AG04449 (cell line): ENCODE results near the gene NRM.

Experiments used
- CTCF ChIA-PET: fragments of 350-600 bp; formaldehyde crosslinking; extraction: SDS; loops from one replicate; lab custom pipeline; 2021; ENCODE audit warnings: antibody characterized with exemption; lab: Yijun Ruan, JAX
- POLR2A ChIA-PET: fragments of 400-600, 350-600 bp; formaldehyde crosslinking; extraction: SDS; loops from one replicate; lab custom pipeline; 2020; ENCODE audit warnings: antibody characterized with exemption, inconsistent platforms; lab: Yijun Ruan, JAX
- DNase-seq: peaks from one replicate; pipeline ENCODE4 v3.0.0-alpha.2; 2010; ENCODE audit warnings: low read depth, low spot score
- H3K4me3 ChIP-seq: 2 replicates; pipeline ENCODE4 v1.5.1; 2011; ENCODE audit warnings: low read depth, mild to moderate bottlenecking, control low read depth, low read length
- CTCF ChIP-seq: IDR thresholded peaks from one replicate; pipeline ENCODE4 v1.5.1; 2011; ENCODE audit warnings: mild to moderate bottlenecking, moderate library complexity, low read length, control low read depth, inconsistent platforms; ENCODE audit not compliant: insufficient read depth; ENCODE audit errors: missing control alignments

Gene NRM

GRCh38 chr6:30655743-30656094 lies 35.1 kb downstream of the NRM start:
- no peak for TF ChIP-seq CTCF
- DNase-seq, result no peak
- H3K4me3 ChIP-seq, result no peak overlapping the region
- POLR2A ChIA-PET, result interaction anchor here (1.1 kb wide), 1 partner anchor 9 kb away, joined by 3 read pairs; the partner anchor contains the start of gene C6orf136
- CTCF ChIA-PET, result interaction anchor here (0.8 to 5.0 kb wide), 4 partner anchors 14 to 23 kb away, joined by 3 to 23 read pairs (median 3); partner anchors contain the start of gene DHX16

- DNase-seq, result no peak
- CTCF ChIA-PET, result interaction anchor here (0.6 to 5.0 kb wide), 3 partner anchors 17 to 255 kb away, joined by 3 to 23 read pairs (median 3); partner anchors contain the start of gene DHX16
- no peak for TF ChIP-seq CTCF
- no peak overlapping the region for H3K4me3 ChIP-seq
- POLR2A ChIA-PET, result interaction anchor here (1.1 kb wide), 1 partner anchor 9 kb away, joined by 3 read pairs; the partner anchor contains the start of gene C6orf136
These were observed 35.7 kb downstream of the NRM start for GRCh38 chr6:30654798-30655742.

GRCh38 chr6:30651143-30651542 lies 39.6 kb downstream of the NRM start:
- DNase-seq, result no peak
- H3K4me3 ChIP-seq, result no peak overlapping the region
- CTCF ChIA-PET, result interaction anchor here (0.8 to 1.2 kb wide), 2 partner anchors 20 to 21 kb away, joined by 3 read pairs; partner anchors contain the start of gene DHX16
- POLR2A ChIA-PET, result no interaction called here
- no peak for TF ChIP-seq CTCF

- H3K4me3 ChIP-seq, result peak overlapping the region; percentile 91
- TF ChIP-seq CTCF, result no peak
- DNase-seq, result no peak
- ChIA-PET CTCF (interaction anchor here (0.7 to 1.5 kb wide), 8 partner anchors 9 to 75 kb away, joined by 3 to 7 read pairs (median 3); partner anchors contain the start of gene DHX16), POLR2A (interaction anchor here (0.8 to 1.1 kb wide), 3 partner anchors 24 to 34 kb away, joined by 3 to 5 read pairs (median 3); no protein-coding TSS in a partner anchor)
These were observed 43.3 kb downstream of the NRM start for GRCh38 chr6:30647242-30648116.

GRCh38 chr6:30646450-30647241 lies 44.1 kb downstream of the NRM start, which contains the start of gene C6orf136:
C6orf136 (plus strand) TSS chr6:30647133; CDS start chr6:30647232, 99 bp downstream.
- peak; percentile 47 for DNase-seq
- peak within 1 kb of the TSS; percentile 91 for H3K4me3 ChIP-seq
- POLR2A ChIA-PET, result interaction anchor here (1.0 kb wide), 2 partner anchors 9 to 33 kb away, joined by 3 to 5 read pairs; no protein-coding TSS in a partner anchor
- no peak for TF ChIP-seq CTCF
- CTCF ChIA-PET, result interaction anchor here (1.3 to 1.5 kb wide), 3 partner anchors 10 to 26 kb away, joined by 3 to 7 read pairs (median 5); partner anchors contain the start of gene DHX16
